SH-SY5Y (cell line): ENCODE data around the gene PLCG2.

ENCODE experiments used
- GATA2 ChIP-seq: IDR thresholded peaks from 2 replicates; pipeline ENCODE4 v1.6.1; 2011; ENCODE audit warnings: mild to moderate bottlenecking, low read depth, low read length
- GATA3 ChIP-seq: IDR thresholded peaks from 2 replicates; pipeline ENCODE4 v1.6.1; 2011; ENCODE audit warnings: low read depth, mild to moderate bottlenecking, low read length, moderate library complexity

GRCh38 chr16:81994485-81994884, 215.4 kb downstream of the PLCG2 start:
- no peak for TF ChIP-seq GATA2
- TF ChIP-seq GATA3, result no peak
